HG03439 (cell line): ENCODE data around the gene PMM2.

ENCODE experiments used
- ATAC-seq: cut with Tn5 transposase; IDR thresholded peaks from one replicate; pipeline ENCODE4 v1.9.1; 2021; ENCODE audit warnings: mild to moderate bottlenecking, moderate library complexity; ENCODE audit not compliant: unreplicated experiment

Gene PMM2

GRCh38 chr16:8849411-8850011 lies 51.9 kb downstream of the PMM2 start:
- no peak for ATAC-seq

- no peak for ATAC-seq
Observed at GRCh38 chr16:8850279-8850885, 52.7 kb downstream of the PMM2 start.

- ATAC-seq = no peak
Observed at GRCh38 chr16:8851761-8852403, 54.2 kb downstream of the PMM2 start.

GRCh38 chr16:8852534-8852933 lies 54.9 kb downstream of the PMM2 start:
- ATAC-seq = no peak

GRCh38 chr16:8853150-8853549 lies 55.5 kb downstream of the PMM2 start:
- ATAC-seq = no peak

- no peak for ATAC-seq
Observed at GRCh38 chr16:8853611-8854010, 56.0 kb downstream of the PMM2 start.

GRCh38 chr16:8854298-8854948 lies 56.8 kb downstream of the PMM2 start:
- no peak for ATAC-seq

GRCh38 chr16:8855051-8855786 lies 57.6 kb downstream of the PMM2 start:
- no peak for ATAC-seq

GRCh38 chr16:8855972-8856371 lies 58.3 kb downstream of the PMM2 start:
- no peak for ATAC-seq

- ATAC-seq = no peak
Observed at GRCh38 chr16:8858994-8859912, 61.6 kb downstream of the PMM2 start.

- no peak for ATAC-seq
Observed at GRCh38 chr16:8859913-8860881, 62.6 kb downstream of the PMM2 start.

- ATAC-seq = no peak
Observed at GRCh38 chr16:8861563-8862308, 64.1 kb downstream of the PMM2 start.

GRCh38 chr16:8862309-8863130 lies 64.9 kb downstream of the PMM2 start:
- ATAC-seq = no peak

GRCh38 chr16:8863594-8864424 lies 66.2 kb downstream of the PMM2 start:
- ATAC-seq = no peak

GRCh38 chr16:8864480-8865110 lies 67.0 kb downstream of the PMM2 start:
- ATAC-seq = no peak
